Non-pigmented ciliary epithelial cell (primary cell): ENCODE measurements around the gene KMT5B.

Experiments
- DNase-seq: peaks from one replicate; pipeline ENCODE4 v3.0.0-alpha.2; 2010; ENCODE audit warnings: low read depth

The KMT5B gene

GRCh38 chr11:68179847-68180246 lies 33.2 kb downstream of the KMT5B start:
- DNase-seq: no peak

DNA sequence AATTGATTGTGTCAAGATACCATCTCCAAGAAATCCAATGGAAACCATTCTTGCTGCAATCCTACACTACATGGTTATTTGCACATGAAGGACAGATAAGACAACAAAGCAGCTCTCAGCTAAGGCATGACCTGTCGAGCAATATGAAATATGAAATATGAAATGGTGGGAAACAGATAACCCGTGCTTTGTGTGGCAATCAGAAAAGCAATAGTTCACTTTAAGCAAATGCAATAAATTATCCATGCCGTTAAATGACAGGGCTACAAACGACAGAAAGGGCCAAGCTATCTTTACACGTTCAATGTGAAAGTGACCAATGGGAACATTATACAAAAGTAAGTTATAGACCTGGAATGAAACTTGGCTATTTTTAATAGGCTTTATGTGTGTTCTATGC lies 35.2 kb downstream of the KMT5B start:
- DNase-seq: no peak

DNA sequence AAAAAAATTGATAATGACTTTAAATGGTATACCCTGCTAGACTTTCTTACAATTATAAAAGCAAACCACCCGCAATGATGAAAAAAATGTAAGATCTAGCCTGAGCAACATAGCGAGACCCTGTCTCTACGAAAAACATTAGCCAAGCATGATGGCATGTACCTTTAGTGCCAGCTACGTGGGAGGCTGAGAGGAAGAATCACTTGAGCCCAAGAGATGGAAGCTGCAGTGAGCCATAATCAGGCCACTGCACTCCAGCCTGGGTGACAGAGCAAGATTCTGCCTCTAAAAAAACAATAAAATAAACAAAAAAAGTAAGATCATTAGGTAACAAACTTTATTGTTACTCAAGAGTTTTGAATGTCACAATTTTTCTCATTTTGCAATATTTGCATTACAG lies 39.2 kb downstream of the KMT5B start:
- DNase-seq: no peak

DNA sequence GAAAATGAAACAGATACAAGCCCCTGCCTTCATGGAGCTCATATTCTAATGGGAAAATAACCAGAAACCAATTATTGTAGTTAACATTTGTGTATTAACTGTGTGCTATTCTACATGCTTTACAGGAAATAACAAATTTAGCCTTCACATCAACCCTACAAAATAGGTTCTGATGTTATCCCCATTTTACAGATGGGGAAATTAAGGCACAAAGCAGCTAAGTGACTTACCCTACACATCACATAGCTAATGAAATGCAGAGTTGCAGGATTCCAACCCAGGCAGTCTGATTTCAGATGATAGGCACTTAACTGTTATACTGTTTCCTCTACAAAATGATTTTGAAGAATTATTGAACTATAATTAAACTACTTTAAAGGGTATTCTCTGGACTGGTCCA lies 43.7 kb downstream of the KMT5B start:
- no peak for DNase-seq

GRCh38 chr11:68168694-68169093 lies 44.4 kb downstream of the KMT5B start:
- DNase-seq: no peak

- DNase-seq: no peak
Measured at GRCh38 chr11:68167474-68167873, 45.6 kb downstream of the KMT5B start.

DNA sequence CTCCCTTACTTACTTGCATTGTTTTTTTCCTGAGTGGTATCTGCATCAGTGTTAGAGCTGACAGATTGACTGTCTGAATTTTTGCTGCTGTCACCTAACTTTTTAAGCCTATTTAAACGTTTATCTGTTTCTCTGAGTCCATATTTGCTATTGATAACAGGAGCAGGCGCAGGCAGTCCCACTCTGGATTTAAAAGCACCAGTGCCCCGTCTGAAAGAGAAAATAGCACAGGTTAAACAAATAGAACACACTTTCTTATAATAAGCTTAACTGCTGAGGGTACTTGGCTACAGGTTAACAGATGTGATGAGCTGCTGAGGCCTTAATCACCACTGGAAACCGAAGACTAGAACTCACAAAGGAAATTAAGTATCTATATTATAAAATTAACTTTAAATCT lies 46.1 kb downstream of the KMT5B start:
- no peak for DNase-seq

DNA sequence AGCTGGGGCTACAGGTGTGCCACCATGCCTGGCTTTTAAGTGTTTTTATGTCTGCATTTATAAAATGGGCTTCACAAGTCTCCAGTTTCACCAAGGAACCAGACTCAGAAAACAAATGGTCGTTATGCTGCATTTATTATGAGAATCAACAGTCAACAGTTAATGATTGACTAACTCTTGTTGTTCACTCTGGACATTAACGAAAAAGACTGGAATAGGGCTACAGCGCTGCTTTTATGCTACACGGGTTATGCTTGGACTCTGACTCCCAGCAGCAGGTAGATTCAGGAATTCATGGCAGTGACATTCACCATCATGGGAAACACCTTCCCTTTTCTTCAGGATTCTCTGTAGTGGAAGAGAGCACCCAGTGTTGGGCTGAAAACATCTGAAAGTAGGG lies 47.5 kb downstream of the KMT5B start:
- DNase-seq: no peak

GRCh38 chr11:68164437-68164836 lies 48.7 kb downstream of the KMT5B start:
- no peak for DNase-seq

- no peak for DNase-seq
Measured at GRCh38 chr11:68163691-68164090, 49.4 kb downstream of the KMT5B start.

- no peak for DNase-seq
Measured at GRCh38 chr11:68160100-68160695, 52.9 kb downstream of the KMT5B start.

GRCh38 chr11:68159665-68160064 lies 53.4 kb downstream of the KMT5B start:
- DNase-seq: no peak

GRCh38 chr11:68159161-68159560 lies 53.9 kb downstream of the KMT5B start:
- DNase-seq: no peak

DNA sequence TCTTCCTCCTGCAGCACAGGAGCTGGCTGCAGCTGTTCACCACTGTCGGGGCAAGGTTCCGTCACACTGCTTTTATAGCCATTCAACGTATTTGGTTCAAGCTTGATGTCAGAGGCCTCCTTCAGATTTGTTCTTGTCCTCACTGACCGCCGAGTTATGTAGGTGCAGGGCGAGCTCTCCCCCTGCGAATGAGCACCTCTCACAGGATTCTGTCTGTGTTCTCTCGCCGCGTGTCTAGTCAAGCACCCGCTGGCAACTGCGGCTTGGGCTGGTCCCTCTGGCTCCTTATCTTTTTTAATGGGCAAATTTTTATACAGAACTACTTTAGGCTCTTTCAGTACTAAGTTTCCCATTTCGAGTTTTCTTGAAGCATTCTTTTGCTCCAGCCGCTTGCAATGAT lies 54.5 kb downstream of the KMT5B start:
- no peak for DNase-seq

GRCh38 chr11:68153742-68154141 lies 59.4 kb downstream of the KMT5B start:
- DNase-seq: no peak

GRCh38 chr11:68150037-68150436 lies 63.1 kb downstream of the KMT5B start:
- no peak for DNase-seq

DNA sequence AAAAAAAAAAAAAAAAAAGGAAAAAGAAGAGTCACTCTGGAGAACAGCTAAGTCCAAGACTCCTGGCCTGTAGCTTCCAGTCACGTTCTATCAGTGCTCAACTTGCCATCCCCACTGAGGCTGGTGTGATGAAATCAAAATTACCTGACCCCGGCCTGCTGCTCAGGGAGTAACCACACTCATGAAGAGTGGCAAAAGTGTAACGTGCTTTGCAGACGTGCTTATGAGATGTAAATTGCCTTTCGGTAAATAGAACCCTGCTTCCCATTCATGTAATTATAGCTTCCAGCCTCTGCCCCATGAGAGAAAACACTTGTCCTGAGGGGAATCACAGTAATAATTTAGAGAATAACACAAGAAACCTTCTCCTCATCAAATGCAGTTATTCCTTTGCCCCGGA lies 63.7 kb downstream of the KMT5B start:
- no peak for DNase-seq

DNA sequence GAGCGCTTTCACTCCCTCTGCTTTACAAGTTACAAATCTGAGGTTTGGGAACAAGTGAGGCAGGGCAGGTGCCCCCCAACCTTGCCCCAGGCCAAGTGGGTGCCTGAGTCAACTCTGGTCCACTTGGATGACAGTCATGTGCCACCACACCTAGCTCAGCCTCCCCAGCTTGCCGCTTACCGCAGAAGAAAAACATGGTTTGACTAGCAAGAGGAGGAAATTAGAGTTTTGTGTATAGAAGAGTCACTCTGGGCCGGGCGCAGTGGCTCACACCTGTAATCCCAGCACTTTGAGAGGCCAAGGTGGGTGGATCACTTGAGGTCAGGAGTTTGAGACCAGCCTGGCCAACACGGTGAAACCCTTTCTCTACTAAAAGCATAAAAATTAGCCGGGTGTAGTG lies 64.2 kb downstream of the KMT5B start:
- DNase-seq: no peak

DNA sequence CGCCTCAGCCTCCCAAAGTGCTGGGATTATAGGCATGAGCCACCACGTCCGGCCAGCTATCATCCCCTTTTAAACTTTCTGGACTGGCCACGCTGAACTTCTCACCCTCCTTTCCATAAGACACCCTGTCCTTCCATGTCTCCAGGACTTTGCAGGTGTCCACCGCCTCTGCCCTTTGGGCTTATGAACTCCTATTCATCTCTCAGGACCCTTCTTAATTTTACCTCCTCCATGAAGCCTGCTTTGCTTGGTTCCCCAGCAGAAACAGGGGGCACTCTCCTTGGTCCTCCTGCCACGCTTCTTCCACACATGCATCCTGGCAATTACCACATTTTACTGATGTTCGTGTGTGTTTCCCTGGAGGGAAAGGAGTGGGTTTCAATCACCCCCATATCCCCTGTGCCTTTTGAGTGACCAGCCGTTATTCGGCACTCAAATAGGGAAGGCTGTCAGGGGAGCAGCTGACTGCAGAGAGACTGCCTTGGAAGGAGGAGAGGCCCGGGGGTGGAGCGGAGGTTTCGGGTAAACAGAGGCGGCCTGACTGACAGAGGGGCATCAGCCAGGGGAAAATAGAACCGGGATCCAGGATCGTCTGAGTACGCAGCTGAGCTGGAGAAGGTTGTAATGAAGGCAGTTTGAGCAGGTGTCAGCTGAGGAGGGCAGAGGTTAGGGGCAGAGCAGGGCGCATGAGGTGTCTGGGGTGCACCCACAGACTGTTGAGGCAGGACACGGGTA lies 64.9 kb downstream of the KMT5B start:
- DNase-seq: no peak

GRCh38 chr11:68146704-68147474 lies 66.2 kb downstream of the KMT5B start:
- no peak for DNase-seq

DNA sequence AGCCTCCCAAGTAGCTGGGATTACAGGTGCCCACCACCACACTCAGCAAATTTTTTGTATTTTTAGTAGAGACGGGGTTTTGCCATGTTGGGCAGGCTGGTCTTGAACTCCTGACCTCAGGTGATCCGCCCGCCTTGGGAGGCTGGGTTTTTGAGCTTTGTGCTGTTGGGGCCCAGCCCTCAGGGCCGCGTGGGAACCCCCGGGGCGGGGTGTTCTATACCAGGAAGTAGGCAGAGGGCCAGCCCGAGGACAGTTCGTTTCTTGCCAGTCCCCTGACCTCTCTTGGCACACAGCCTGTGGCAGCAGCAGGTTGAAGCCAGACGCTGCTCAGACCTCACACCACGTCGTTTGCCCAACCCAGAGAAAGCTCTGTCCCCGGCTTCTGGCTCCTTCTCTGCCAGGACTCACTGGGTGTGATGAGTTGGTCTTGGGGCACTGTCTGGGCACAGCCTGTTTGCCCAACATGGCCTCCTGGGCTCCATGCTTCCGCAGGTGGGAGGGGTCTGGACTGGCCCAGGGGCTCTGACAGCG lies 67.0 kb downstream of the KMT5B start:
- DNase-seq: no peak

DNA sequence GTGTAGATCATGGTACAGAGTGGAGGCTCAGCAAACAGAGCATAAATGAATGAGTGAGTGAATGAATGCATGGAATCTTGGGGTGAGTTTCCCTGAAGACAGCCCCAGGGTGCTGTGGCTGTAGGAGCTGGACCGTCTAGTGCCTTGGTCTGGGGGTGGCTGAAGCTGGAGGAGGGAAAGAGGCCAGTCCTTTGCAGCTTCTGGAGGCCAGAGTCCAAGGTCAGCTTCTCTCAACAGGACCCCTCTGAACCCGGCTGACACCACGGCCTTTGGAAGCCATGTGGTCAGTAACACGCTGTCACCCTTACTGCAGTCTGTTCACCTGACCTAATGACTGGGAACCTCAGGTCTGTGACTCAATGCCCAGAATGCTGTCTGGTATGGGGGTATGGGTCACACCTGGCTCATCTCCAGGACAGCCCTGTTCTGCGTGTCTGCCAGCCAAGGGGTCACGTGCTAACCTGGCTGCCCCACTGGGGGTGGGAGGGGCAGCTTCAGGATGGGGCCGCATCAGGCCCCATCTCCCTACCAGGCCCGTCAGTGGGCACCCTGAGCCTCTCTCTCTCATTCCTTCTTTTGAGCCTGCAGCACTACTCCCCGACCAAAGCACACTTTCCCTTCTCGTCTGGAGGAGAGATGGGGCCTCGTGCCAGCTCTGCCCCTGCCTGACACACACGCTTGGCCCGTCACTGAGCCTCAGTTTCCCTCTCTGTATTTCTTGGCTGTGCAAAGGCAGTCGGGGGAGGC lies 67.8 kb downstream of the KMT5B start:
- DNase-seq: no peak
